ENCODE results near the gene ZFR.
A peak's percentile ranks its signal among the peaks of the same experiment; 100 is the strongest.

ZFR gene

GRCh38 chr5:32449262-32449661 lies 4.7 kb upstream of the ZFR start:
- H3K9me3 Mint-ChIP-seq = no peaks in the 10 kb centered on the region
- H3K4me1 Mint-ChIP-seq = peaks cover 18% of the 10 kb centered on the region
- H3K27me3 Mint-ChIP-seq (ENCODE audit: low read depth) = no peaks in the 10 kb centered on the region
- TF ChIP-seq CTCF (IDR thresholded peaks at IDR 0.05; ENCODE audit: unreplicated experiment in 3 of 3) = no peak
- peak overlapping the region in 1 of 3 experiments; percentile 14 for H3K4me3 Mint-ChIP-seq
- no peak overlapping the region for H3K27ac Mint-ChIP-seq
- H3K36me3 Mint-ChIP-seq (ENCODE audit: low read depth) = no peaks in the 10 kb centered on the region

- Mint-ChIP-seq H3K4me1 (peaks cover 37% of the 10 kb centered on the region), H3K27ac (peak overlapping the region; percentile 35 to 92 (median 85)), H3K9me3 (no peaks in the 10 kb centered on the region), H3K4me3 (peak overlapping the region; percentile 70 to 84 (median 83)), H3K36me3 (ENCODE audit: low read depth) (peaks cover 13% of the 10 kb centered on the region), H3K27me3 (ENCODE audit: low read depth) (no peaks in the 10 kb centered on the region)
- no peak for TF ChIP-seq CTCF (IDR thresholded peaks at IDR 0.05; ENCODE audit: unreplicated experiment in 3 of 3)
These were observed 2.1 kb upstream of the ZFR start for GRCh38 chr5:32446630-32447029.

GRCh38 chr5:32445831-32446614 lies 1.5 kb upstream of the ZFR start:
- H3K36me3 Mint-ChIP-seq (ENCODE audit: low read depth) = peaks cover 19% of the 10 kb centered on the region
- no peaks in the 10 kb centered on the region for H3K27me3 Mint-ChIP-seq (ENCODE audit: low read depth)
- H3K9me3 Mint-ChIP-seq = no peaks in the 10 kb centered on the region

GRCh38 chr5:32445287-32445758 lies 783 bp upstream of the ZFR start:
- no peaks in the 10 kb centered on the region for H3K27me3 Mint-ChIP-seq (ENCODE audit: low read depth)
- peak overlapping the region; percentile 91 to 98 (median 94) for H3K27ac Mint-ChIP-seq
- peak overlapping the region; percentile 92 to 98 (median 97) for H3K4me3 Mint-ChIP-seq

More at GRCh38 chr5:32445831-32446614, 1.5 kb upstream of the ZFR start:
- no peak for TF ChIP-seq CTCF (IDR thresholded peaks at IDR 0.05; ENCODE audit: unreplicated experiment in 3 of 3)
- H3K27ac Mint-ChIP-seq = peak overlapping the region; percentile 91 to 98 (median 94)
- peaks cover 40% of the 10 kb centered on the region for H3K4me1 Mint-ChIP-seq
- H3K4me3 Mint-ChIP-seq = peak overlapping the region; percentile 92 to 98 (median 97)

DNA sequence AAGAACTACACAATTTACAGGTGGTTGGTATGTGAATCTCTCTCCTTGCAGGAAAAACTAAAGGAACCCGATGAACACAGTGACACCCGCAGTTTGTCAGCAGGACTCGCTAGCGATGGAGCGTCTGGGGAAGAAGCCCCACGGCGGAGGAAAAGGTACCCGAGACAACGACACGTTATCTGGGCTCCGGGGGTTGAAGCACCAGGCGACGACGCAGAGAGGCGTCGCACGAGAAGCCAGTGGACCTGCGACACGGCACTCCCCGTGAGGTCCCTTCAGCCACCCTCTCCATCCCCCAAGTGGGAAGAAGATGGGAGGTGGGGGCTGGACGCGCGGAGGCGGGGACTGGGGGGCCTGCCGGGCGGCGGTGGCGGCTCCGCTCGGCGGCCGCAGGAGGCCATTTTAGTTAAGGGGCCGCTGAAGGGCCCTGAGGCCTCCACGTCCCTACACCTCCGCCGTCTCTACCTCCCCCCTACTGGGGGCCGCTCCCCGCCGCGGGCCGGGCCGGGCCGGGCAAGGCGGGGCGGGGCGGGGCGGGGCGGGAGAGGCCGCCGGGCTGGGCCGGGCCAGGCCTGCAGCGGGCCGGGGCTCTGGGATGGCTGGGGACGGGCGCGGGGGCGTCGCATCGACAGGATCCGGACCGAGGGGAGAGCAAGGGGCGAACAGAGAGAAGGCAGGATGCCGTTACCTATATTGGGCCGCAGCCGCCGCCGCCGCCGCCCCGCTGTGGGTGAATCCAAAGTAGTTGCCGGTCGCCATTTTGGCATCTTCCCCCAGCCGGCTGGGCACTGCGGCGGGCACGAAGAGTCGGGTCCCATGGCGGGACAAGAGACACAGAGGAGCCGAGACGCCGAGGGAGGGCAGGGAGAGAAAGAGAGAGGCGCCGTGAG lies 754 bp downstream of the ZFR start:
- Mint-ChIP-seq H3K4me1 (peaks cover 40% of the 10 kb centered on the region), H3K36me3 (ENCODE audit: low read depth) (peaks cover 27% of the 10 kb centered on the region), H3K27ac (peak overlapping the region; percentile 91 to 96 (median 96)), H3K4me3 (peak overlapping the region; percentile 94 to 97 (median 94)), H3K27me3 (ENCODE audit: low read depth) (no peaks in the 10 kb centered on the region), H3K9me3 (no peaks in the 10 kb centered on the region)
- TF ChIP-seq CTCF (IDR thresholded peaks at IDR 0.05; ENCODE audit: unreplicated experiment in 3 of 3) = no peak

More at GRCh38 chr5:32445287-32445758, 783 bp upstream of the ZFR start:
- no peak for TF ChIP-seq CTCF (IDR thresholded peaks at IDR 0.05; ENCODE audit: unreplicated experiment in 3 of 3)
- Mint-ChIP-seq H3K4me1 (peaks cover 40% of the 10 kb centered on the region), H3K36me3 (ENCODE audit: low read depth) (peaks cover 20% of the 10 kb centered on the region), H3K9me3 (no peaks in the 10 kb centered on the region)
